Measurements from ENCODE around the gene TMIGD3.

The TMIGD3 gene

DNA sequence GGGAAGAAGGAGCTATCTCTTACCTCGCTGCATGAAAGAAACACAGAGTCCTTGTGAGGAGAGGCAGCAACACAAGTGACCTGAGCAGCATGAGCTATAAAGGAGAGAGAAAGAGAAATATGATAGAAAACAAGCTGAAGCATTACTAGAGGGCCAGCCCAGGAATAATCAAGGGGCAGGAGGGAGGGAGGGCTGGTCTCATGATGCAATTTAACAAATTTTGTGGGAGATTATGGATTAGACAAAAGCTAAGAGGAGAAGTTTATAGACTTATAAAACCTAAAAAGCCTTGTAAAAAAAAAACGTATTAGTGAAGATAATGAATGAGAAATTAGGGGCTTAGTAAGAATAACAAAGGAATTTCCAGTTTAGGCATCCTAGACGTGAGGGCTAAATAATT lies 59.4 kb downstream of the TMIGD3 start (continued):
- no peak for TF ChIP-seq REST (tag by site-specific recombination; IDR thresholded peaks at IDR 0.05)
- TF ChIP-seq ZNF837 (tag by site-specific recombination; IDR thresholded peaks at IDR 0.05): no peak
- no peak for TF ChIP-seq ZNF146 (tag by site-specific recombination; IDR thresholded peaks at IDR 0.05)
- no peak for TF ChIP-seq ZSCAN4 (tag by site-specific recombination; IDR thresholded peaks at IDR 0.05)
- no peak for TF ChIP-seq RBAK (tag by site-specific recombination; IDR thresholded peaks at IDR 0.05)
- no peak for TF ChIP-seq ZNF530 (tag by site-specific recombination; IDR thresholded peaks at IDR 0.05; ENCODE audit: low read depth)
- no peak for TF ChIP-seq ZNF211 (tag by site-specific recombination; IDR thresholded peaks at IDR 0.05; ENCODE audit: low read depth)
- no peak for TF ChIP-seq ZNF202 (tag by site-specific recombination; IDR thresholded peaks at IDR 0.05; ENCODE audit: borderline replicate concordance)
- TF ChIP-seq HOXD13 (CRISPR knock-in tag; IDR thresholded peaks at IDR 0.05; ENCODE audit: borderline replicate concordance): no peak
- TF ChIP-seq ZNF23 (tag by site-specific recombination; IDR thresholded peaks at IDR 0.05; ENCODE audit: borderline replicate concordance): no peak
- TF ChIP-seq, protein P1, sequence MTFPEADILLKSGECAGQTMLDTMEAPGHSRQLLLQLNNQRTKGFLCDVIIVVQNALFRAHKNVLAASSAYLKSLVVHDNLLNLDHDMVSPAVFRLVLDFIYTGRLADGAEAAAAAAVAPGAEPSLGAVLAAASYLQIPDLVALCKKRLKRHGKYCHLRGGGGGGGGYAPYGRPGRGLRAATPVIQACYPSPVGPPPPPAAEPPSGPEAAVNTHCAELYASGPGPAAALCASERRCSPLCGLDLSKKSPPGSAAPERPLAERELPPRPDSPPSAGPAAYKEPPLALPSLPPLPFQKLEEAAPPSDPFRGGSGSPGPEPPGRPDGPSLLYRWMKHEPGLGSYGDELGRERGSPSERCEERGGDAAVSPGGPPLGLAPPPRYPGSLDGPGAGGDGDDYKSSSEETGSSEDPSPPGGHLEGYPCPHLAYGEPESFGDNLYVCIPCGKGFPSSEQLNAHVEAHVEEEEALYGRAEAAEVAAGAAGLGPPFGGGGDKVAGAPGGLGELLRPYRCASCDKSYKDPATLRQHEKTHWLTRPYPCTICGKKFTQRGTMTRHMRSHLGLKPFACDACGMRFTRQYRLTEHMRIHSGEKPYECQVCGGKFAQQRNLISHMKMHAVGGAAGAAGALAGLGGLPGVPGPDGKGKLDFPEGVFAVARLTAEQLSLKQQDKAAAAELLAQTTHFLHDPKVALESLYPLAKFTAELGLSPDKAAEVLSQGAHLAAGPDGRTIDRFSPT (tag by site-specific recombination; IDR thresholded peaks at IDR 0.05): no peak

DNA sequence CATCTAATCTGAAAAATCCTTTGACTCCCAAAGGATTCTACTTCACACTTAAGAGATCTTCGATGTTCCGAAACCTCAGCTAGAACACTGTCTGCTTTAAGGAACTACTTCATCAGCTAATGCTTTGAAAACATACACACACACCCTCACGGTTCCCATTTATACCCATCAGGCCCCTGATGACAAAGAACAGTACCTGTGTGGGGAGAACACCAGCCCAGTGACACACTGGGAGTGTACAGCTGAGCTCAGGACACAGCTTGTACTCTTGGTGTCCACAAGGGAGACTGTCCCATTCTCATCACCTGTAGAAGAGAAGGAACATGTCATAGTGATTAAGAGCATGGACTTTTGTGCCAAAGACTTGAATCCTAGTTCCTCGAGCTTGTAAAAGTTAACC lies 61.0 kb downstream of the TMIGD3 start:
- Histone ChIP-seq H3K4me3 (ENCODE audit: low read depth, low read length) (no peak overlapping the region), H3K27ac (ENCODE audit: extremely low read depth, low read depth, low read length) (no peak overlapping the region), H3K9me3 (ENCODE audit: control insufficient read depth, insufficient read depth, low read depth, low read length) (no peaks in the 10 kb centered on the region), H3K4me1 (ENCODE audit: control insufficient read depth, insufficient read depth, low read length) (no peaks in the 10 kb centered on the region), H3K36me3 (ENCODE audit: control insufficient read depth in 2 of 2, insufficient read depth in 1 of 2, low read length in 2 of 2) (peaks cover 12 to 100% of the 10 kb centered on the region in 2 experiments; a peak in 2 of 3 replicates)
- POLR2A ChIA-PET: no interaction called here
- CTCF ChIA-PET: interaction anchor here (0.7 kb wide), 1 partner anchor 33 kb away, joined by 4 read pairs; no protein-coding TSS in a partner anchor
- TF ChIP-seq BCL6B (tag by site-specific recombination; IDR thresholded peaks at IDR 0.05) (no peak), ZNF658 (tag by site-specific recombination; IDR thresholded peaks at IDR 0.05) (no peak), ZNF146 (tag by site-specific recombination; IDR thresholded peaks at IDR 0.05) (no peak), ZNF10 (tag by site-specific recombination; IDR thresholded peaks at IDR 0.05) (no peak), ZBTB7A (tag by site-specific recombination; IDR thresholded peaks at IDR 0.05; ENCODE audit: low read depth) (no peak), ZNF324 (tag by site-specific recombination; IDR thresholded peaks at IDR 0.05) (no peak), WT1 (tag by site-specific recombination; IDR thresholded peaks at IDR 0.05) (no peak), ZNF473 (tag by site-specific recombination; IDR thresholded peaks at IDR 0.05) (no peak), ZNF16 (tag by site-specific recombination; IDR thresholded peaks at IDR 0.05; ENCODE audit: low read depth) (no peak), ZNF133 (tag by site-specific recombination; IDR thresholded peaks at IDR 0.05) (no peak), ZNF114 (tag by site-specific recombination; IDR thresholded peaks at IDR 0.05) (no peak), PRDM10 (tag by site-specific recombination; IDR thresholded peaks at IDR 0.05) (no peak), ZNF311 (tag by site-specific recombination; IDR thresholded peaks at IDR 0.05; ENCODE audit: borderline replicate concordance) (no peak), SP2 (tag by site-specific recombination; IDR thresholded peaks at IDR 0.05) (no peak), ZNF548 (tag by site-specific recombination; IDR thresholded peaks at IDR 0.05) (no peak), ZNF138 (tag by site-specific recombination; IDR thresholded peaks at IDR 0.05; ENCODE audit: borderline replicate concordance) (no peak), ZIC2 (tag by site-specific recombination; IDR thresholded peaks at IDR 0.05) (no peak)

Data from HEK293 (cell line).